ENCODE results near the gene B3GNT4.

- TF ChIP-seq CTCF (IDR thresholded peaks at IDR 0.05) (no peak), POLR2A (IDR thresholded peaks at IDR 0.05) (no peak)
Measured at GRCh38 chr12:122243965-122244364, 40.5 kb downstream of the B3GNT4 start.

Measured in ovary (tissue), 3 donors.